GM19452 (cell line): ENCODE measurements around the gene SPRTN.
A peak's percentile ranks its signal among the peaks of the same experiment; 100 is the strongest.

Source experiments
- ATAC-seq: cut with Tn5 transposase; IDR thresholded peaks from one replicate; pipeline ENCODE4 v1.9.1; 2021; ENCODE audit not compliant: unreplicated experiment

Gene SPRTN

GRCh38 chr1:231338270-231339128 is at the start of gene SPRTN:
TSS of gene SPRTN (plus strand) at chr1:231338293. CDS start at chr1:231338384, 91 bp downstream.
- peak; percentile 6 for ATAC-seq

- no peak for ATAC-seq
Measured at GRCh38 chr1:231295938-231296337, 42.2 kb upstream of the SPRTN start.

GRCh38 chr1:231301990-231302389 is 36.1 kb upstream of the SPRTN start:
- ATAC-seq: no peak

- ATAC-seq: no peak
Measured at GRCh38 chr1:231310391-231310934, 27.6 kb upstream of the SPRTN start.

GRCh38 chr1:231311720-231312431 is 26.2 kb upstream of the SPRTN start:
- ATAC-seq: no peak

GRCh38 chr1:231312432-231312788 is 25.7 kb upstream of the SPRTN start:
- no peak for ATAC-seq

- no peak for ATAC-seq
Measured at GRCh38 chr1:231313661-231314060, 24.4 kb upstream of the SPRTN start.

- no peak for ATAC-seq
Measured at GRCh38 chr1:231315887-231316286, 22.2 kb upstream of the SPRTN start.

GRCh38 chr1:231317306-231318014 is 20.6 kb upstream of the SPRTN start:
- no peak for ATAC-seq

GRCh38 chr1:231318015-231318355 is 20.1 kb upstream of the SPRTN start:
- ATAC-seq: no peak

GRCh38 chr1:231318568-231318967 is 19.5 kb upstream of the SPRTN start:
- ATAC-seq: no peak

GRCh38 chr1:231319080-231319479 is 19.0 kb upstream of the SPRTN start:
- ATAC-seq: no peak

- no peak for ATAC-seq
Measured at GRCh38 chr1:231322880-231323530, 15.1 kb upstream of the SPRTN start.

- no peak for ATAC-seq
Measured at GRCh38 chr1:231324660-231325059, 13.4 kb upstream of the SPRTN start.

GRCh38 chr1:231326248-231326647 is 11.8 kb upstream of the SPRTN start:
- ATAC-seq: no peak

GRCh38 chr1:231327617-231328016 is 10.5 kb upstream of the SPRTN start:
- no peak for ATAC-seq

GRCh38 chr1:231329483-231329882 is 8.6 kb upstream of the SPRTN start:
- ATAC-seq: no peak

- no peak for ATAC-seq
Measured at GRCh38 chr1:231332761-231333160, 5.3 kb upstream of the SPRTN start.

- no peak for ATAC-seq
Measured at GRCh38 chr1:231334079-231334666, 3.9 kb upstream of the SPRTN start.

- no peak for ATAC-seq
Measured at GRCh38 chr1:231334952-231335351, 3.1 kb upstream of the SPRTN start.
